ENCODE results near the gene SLC35F3.

The SLC35F3 gene

DNA sequence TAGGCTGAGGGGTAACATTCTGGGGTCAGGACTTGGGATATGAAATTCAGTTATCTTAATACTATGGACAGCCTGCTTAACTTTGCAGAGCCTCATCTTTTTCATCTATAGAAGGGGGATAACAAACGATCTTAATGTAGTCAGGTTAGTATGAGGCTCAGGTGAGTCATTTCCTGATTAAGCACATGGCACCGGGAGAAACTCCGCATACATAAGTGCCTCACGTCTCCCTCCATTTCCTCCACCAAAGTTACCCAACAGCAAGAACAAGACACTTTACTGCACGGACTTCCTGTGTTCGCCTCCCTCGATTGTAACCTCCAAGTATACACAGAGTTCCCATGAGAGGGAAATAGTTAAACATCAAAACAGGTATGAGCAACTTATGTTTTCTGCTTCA is 356.1 kb downstream of the SLC35F3 start:
- TF ChIP-seq ZNF274 (IDR thresholded peaks at IDR 0.05; ENCODE audit: low read depth, low read length) = no peak
- no peak overlapping the region for H3K4me3 ChIP-seq (ENCODE audit: low read length)

DNA sequence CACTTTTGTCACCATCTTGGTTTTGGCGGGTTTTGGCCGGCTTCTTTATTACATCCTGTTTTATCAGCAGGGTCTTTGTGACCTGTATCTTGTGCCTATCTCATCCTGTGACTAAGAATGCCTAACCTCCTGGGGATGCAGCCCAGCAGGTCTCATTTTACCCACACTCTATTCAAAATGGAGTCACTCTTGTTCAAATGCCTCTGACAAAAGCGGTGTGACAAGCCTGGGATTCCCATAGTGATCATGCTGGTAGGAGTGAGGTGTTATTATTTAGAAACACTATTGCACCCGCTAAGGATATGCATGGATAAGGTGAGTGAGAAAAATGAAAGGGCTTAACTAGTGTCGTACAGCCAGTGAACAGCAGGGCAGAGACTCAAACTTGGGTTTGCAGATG is 357.1 kb downstream of the SLC35F3 start:
- TF ChIP-seq ZNF274 (IDR thresholded peaks at IDR 0.05; ENCODE audit: low read depth, low read length) = no peak
- H3K4me3 ChIP-seq (ENCODE audit: low read length) = no peak overlapping the region

DNA sequence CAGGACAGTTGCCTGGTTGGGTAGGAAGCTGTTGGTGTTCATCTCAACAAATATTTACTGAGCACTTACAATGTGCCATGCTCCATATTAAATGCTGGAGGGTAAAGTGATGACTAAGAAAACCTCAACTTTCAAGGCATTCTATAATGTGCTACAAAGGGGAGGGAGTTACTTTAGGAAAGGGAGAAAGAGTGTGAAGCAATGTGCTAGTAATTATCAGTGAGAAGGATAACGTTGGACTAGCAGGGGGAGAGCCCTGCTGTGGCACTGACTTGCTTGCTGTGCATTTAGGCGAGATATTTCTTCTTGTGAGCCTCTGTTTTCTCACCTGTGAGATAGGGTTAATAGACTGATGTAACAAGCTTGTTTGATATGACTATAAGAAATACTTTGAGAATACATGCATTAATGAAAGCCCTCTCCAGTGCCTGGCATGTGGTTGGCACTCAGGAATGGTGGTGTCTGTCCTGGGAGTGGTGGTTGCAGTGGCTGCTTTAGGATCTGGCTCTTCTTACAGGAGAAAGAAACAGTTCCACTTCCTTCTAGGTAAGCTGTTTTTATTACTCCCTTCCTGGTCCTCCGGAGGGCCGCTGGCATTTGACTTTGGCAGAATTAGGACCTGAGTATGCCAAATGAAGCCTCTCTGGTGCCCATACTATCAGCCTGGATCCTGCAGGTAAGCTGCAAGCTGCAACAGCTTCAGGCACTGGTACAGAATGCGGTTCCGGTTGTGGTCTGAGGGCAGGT is 357.7 kb downstream of the SLC35F3 start:
- TF ChIP-seq ZNF274 (IDR thresholded peaks at IDR 0.05; ENCODE audit: low read depth, low read length) = no peak
- H3K4me3 ChIP-seq (ENCODE audit: low read length) = no peak overlapping the region

DNA sequence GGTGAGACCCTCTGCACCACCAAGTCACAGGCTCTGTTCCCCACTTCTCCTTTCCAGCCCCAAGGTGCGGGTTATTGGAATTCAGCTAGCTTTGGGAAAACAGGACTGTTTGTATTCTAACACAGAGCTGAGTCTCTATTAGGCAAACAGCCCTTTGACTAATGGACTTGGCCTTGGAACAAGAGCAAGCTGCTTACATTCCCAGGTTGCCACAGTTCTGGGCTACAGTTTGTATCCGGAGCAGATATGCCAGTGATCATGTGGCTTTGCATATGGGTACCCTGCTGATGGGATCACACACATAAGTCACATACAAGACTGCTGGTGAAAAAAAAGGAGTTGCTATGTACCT is 358.3 kb downstream of the SLC35F3 start:
- H3K4me3 ChIP-seq (ENCODE audit: low read length) = no peak overlapping the region
- no peak for TF ChIP-seq ZNF274 (IDR thresholded peaks at IDR 0.05; ENCODE audit: low read depth, low read length)

DNA sequence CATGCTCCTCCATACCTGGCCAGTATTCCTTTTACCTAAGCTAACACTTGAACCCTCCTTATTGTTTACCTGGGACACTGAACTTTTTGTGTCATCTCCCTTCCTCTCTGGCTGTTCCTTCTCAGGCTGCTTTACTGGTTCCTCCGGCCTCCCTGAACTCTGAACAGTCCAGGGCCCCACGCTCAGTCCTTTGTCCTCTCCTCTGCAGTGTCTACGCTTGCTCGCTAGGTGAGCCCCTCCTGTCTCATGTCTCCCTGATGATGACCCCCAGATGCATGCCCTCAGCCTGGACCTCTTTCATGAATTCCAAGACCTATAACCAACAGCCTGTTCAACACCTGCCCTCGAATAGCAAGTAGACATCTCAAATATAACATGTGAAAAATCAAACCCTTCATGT is 360.4 kb downstream of the SLC35F3 start:
- no peak for TF ChIP-seq ZNF274 (IDR thresholded peaks at IDR 0.05; ENCODE audit: low read depth, low read length)
- H3K4me3 ChIP-seq (ENCODE audit: low read length) = no peak overlapping the region

DNA sequence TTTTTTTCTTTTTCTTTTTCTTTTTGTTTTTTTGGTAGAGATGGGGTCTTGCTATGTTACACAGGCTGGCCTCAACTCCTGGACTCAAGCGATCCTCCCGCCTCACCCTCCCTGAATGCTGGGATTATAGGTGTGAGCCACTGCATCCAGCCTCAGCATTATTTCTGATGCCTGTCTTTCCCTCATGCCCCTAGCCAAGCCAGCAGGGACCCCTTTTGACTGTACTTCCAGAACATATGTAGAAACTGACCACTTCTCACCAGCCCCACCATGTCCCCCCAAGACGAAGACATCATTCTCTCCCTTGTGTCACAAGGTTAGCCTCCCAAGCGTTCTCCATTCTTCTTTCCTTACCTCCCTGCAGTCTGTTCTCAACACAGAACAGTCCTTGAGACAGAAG is 360.8 kb downstream of the SLC35F3 start:
- TF ChIP-seq ZNF274 (IDR thresholded peaks at IDR 0.05; ENCODE audit: low read depth, low read length) = no peak
- H3K4me3 ChIP-seq (ENCODE audit: low read length) = no peak overlapping the region

DNA sequence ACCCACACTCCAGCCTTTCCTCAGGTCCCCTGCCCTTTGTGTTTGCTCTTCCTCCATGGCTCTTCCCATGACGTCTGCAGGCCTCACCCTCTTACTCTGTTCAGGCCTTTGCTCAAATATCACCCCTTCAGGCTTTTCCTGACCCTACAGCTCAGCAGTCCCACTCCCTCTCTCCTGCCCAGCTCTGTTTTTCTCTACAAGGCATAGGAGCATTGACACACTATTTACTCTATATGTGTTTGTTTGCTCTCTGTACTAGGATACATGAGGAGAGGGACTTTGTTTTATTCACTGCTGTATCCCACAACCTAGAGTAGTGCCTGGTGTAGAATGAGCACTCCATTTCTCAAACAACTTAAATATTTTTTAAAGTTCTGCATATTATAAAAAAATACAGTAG is 361.4 kb downstream of the SLC35F3 start:
- H3K4me3 ChIP-seq (ENCODE audit: low read length) = no peak overlapping the region
- no peak for TF ChIP-seq ZNF274 (IDR thresholded peaks at IDR 0.05; ENCODE audit: low read depth, low read length)

DNA sequence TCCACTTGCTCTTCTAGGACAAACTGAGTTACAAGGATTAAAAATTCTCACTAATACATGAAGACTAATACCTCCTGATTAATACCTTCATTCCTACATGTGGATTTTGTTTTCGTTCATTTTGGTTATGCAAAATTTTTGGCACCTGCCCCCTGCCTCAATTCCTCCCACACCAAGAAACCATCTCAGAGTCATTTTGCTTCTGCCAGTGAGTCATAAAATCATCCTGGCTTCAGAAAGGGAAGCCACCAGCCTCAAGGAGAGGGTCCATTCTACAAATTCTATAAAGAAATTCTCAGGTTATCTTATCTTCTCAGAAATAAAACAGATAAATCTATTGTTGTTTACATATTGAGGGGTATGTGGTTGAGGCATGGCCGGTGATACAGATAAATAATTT is 365.6 kb downstream of the SLC35F3 start:
- TF ChIP-seq ZNF274 (IDR thresholded peaks at IDR 0.05; ENCODE audit: low read depth, low read length) = no peak
- no peak overlapping the region for H3K4me3 ChIP-seq (ENCODE audit: low read length)

DNA sequence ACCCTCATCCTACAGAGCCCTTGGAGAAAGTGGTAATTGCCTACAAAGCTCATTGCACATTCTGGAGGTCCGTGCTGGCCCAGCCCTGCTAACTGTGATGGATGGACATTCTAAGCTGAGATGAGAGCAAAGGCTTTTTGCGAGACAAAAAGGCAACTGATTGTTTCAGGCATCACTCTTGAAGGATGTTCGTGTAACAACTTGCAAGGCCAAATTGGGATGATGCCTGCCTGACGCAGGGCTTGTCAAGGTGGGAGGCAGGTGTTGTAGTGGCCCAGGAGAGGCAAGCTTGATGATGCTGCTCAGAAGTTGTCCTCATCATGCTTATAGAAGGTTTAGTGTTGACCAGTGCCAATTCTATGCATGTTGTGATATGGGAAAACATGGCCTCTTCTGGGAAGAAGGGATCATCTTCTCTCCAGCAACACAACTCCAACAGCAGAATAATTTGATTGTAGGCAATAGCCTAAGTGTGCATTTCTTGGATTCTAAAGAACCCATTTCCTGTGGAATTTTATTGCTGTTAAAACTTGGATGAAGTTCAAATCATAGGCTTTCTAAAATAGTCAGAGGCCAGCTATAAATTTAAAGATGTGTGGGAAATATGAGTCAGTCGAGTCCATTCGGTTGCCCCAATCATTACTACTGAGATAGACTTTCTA is 366.2 kb downstream of the SLC35F3 start:
- 0 out of 2 replicates have a peak overlapping the region, but pooled peaks have one; percentile 1 for H3K4me3 ChIP-seq (ENCODE audit: low read length)
- no peak for TF ChIP-seq ZNF274 (IDR thresholded peaks at IDR 0.05; ENCODE audit: low read depth, low read length)

DNA sequence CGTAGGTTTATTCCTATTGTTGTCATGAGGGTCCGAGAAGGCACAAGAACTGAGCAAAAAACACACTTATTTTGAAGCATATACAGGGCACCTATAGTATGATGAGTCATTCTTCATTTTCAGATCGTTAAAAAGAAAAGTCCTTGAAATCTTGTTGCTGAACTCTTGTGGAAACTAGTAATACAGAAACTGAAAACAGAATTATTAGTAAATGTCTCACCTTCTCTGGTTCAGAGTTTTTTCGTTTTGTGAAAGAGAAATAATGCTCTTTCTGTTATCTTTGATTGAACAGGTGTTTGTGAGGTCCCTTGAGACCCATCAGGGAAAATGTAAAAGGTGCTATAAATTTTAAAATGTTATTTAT is 366.7 kb downstream of the SLC35F3 start:
- TF ChIP-seq ZNF274 (IDR thresholded peaks at IDR 0.05; ENCODE audit: low read depth, low read length) = no peak
- no peak overlapping the region for H3K4me3 ChIP-seq (ENCODE audit: low read length)

DNA sequence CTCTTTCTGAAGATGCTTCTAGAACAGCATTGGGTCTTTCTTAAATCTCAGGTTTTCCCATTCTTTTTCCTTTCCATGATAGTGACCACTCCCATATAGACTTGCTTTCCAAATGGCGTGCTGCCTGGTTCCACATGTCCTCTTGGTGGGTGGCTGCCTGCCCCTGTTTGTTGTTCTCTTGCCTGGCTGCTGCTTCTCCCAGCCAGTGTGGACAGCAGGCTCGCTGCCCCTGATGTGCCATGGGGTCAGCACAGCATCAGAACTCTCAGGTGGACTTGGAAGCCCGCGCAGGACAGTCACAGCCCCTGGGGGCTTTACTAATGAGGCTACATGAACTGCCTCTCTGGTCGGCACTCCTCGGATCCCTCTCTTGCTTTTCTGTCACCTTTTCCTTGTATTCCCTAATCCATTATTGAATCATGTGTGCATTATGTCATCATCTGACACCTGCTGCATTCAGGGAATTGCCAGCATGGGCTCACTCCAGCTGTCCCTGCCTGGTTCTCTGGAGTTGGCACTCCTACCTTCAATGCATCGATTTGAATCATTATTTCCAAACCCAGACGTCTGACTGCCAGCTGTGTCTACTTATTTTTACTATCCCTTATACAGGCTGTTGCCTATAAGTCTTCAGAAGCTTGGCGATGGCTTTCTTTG is 368.3 kb downstream of the SLC35F3 start:
- TF ChIP-seq ZNF274 (IDR thresholded peaks at IDR 0.05; ENCODE audit: low read depth, low read length) = no peak
- H3K4me3 ChIP-seq (ENCODE audit: low read length) = no peak overlapping the region

DNA sequence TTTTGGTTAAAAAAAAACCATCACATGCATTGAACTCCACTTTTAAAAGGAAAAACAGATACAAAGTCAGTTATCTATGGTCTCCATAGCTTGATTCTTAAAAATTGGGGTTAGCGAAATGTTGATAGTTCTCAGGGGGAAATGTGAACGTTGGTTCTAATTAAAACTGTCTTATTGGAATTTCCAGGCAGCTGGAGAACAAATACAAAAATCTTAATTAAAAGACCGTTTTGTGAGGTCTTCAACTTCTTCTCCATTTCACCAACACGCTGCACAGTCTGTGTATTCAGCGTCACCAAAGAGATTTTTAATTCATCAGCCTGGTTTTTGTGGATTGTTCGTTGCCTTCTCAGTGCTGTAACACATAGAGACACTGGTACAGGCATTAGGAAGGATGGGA is 369.5 kb downstream of the SLC35F3 start:
- no peak overlapping the region for H3K4me3 ChIP-seq (ENCODE audit: low read length)
- TF ChIP-seq ZNF274 (IDR thresholded peaks at IDR 0.05; ENCODE audit: low read depth, low read length) = no peak

DNA sequence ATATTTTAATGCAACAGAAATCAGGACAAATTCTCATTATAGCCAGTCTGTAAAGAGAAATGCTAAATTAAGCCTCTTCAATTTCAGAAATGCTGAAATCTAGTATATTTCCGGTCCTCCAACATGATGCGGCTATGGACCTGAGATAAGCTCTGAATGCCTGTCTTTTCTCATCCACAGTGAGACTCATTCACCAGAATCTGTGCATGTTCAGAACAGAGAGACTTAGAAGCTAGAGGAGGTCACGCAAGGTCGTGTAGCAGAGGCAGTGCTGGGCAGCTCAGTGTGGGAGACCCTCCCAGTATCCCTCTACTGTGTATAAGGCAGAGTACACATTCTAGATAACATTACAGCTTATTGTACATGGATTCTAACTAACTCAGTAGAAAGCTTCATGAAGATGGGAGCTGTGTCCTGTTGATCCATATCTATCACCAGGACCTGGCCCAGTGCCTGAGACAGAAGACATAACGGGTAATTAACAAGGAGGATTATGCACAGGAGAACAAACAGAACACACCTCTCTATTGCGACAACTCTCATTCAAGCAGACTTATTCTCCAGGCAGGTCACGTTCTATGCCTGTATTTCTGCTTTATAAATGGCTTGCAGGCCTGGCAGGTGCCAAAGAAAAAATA is 371.8 kb downstream of the SLC35F3 start:
- no peak overlapping the region for H3K4me3 ChIP-seq (ENCODE audit: low read length)
- no peak for TF ChIP-seq ZNF274 (IDR thresholded peaks at IDR 0.05; ENCODE audit: low read depth, low read length)

DNA sequence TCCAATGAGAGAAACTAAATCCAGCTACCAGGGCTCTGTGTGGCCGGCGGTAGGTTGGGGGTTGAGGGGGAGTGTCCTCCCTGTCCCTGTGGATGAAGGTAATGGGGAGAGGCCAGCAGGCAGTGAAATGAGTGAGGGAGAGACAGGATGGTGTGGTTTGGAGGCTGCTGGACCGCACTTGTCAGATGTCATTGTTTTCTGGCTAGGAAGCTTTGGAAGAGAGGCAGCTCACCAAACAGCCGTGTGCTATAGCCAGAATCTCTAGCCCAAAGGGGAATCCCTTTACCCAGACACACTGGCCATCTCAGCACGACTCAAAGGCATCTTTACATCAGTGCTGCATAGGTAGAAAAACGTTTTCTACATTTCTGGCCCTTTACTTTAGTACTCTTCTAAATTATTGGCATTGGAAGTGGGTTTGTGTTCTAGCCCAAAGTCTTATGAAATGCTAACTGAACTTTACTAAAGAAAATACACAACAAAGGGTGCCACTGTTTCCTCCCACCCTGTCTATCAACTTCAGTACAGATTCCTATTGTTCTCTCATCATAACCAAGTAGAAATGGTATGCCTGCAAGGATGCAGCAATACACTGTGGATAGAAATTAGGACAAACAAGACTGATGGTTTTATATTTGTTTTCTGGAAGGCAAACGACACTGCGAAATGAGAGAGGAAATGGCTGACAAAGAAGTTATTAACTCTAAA is 372.8 kb downstream of the SLC35F3 start:
- no peak for TF ChIP-seq ZNF274 (IDR thresholded peaks at IDR 0.05; ENCODE audit: low read depth, low read length)
- H3K4me3 ChIP-seq (ENCODE audit: low read length) = no peak overlapping the region
